ENCODE data around the gene MAP3K1.

The MAP3K1 gene

GRCh38 chr5:56800186-56800585 lies 15.2 kb upstream of the MAP3K1 start:
- no peak overlapping the region for H3K4me3 ChIP-seq (ENCODE audit: low read depth, low read length)
- H3K9me3 ChIP-seq (ENCODE audit: control insufficient read depth, insufficient read depth, low read depth, low read length): no peaks in the 10 kb centered on the region
- POLR2A ChIA-PET: no interaction called here
- no peaks in the 10 kb centered on the region for H3K4me1 ChIP-seq (ENCODE audit: control insufficient read depth, insufficient read depth, low read length)
- CTCF ChIA-PET: no interaction called here
- H3K27ac ChIP-seq (ENCODE audit: extremely low read depth, low read depth, low read length): no peak overlapping the region
- no peaks in the 10 kb centered on the region for H3K36me3 ChIP-seq (ENCODE audit: control insufficient read depth in 2 of 2, insufficient read depth in 1 of 2, low read length in 2 of 2)
- TF ChIP-seq ZNF26 (tag by site-specific recombination; IDR thresholded peaks at IDR 0.05) (no peak), ZNF214 (tag by site-specific recombination; IDR thresholded peaks at IDR 0.05; ENCODE audit: borderline replicate concordance) (no peak), ZFP69B (tag by site-specific recombination; IDR thresholded peaks at IDR 0.05) (no peak), ZNF580 (tag by site-specific recombination; IDR thresholded peaks at IDR 0.05) (no peak), ZNF544 (tag by site-specific recombination; IDR thresholded peaks at IDR 0.05) (no peak), ZSCAN23 (tag by site-specific recombination; IDR thresholded peaks at IDR 0.05) (no peak), ZFP41 (tag by site-specific recombination; IDR thresholded peaks at IDR 0.05; ENCODE audit: borderline replicate concordance) (no peak), ZNF747 (tag by site-specific recombination; IDR thresholded peaks at IDR 0.05) (no peak), PRDM6 (tag by site-specific recombination; IDR thresholded peaks at IDR 0.05) (no peak), ZNF596 (tag by site-specific recombination; IDR thresholded peaks at IDR 0.05) (no peak), FEZF1 (tag by site-specific recombination; IDR thresholded peaks at IDR 0.05) (no peak)

GRCh38 chr5:56801256-56801655 lies 14.1 kb upstream of the MAP3K1 start:
- POLR2A ChIA-PET: no interaction called here
- no peak for TF ChIP-seq ZNF837 (tag by site-specific recombination; IDR thresholded peaks at IDR 0.05)
- TF ChIP-seq BCL11B (tag by site-specific recombination; IDR thresholded peaks at IDR 0.05; ENCODE audit: low read depth): no peak
- TF ChIP-seq ZBTB44 (tag by site-specific recombination; IDR thresholded peaks at IDR 0.05): no peak
- no peak for TF ChIP-seq YY2 (tag by site-specific recombination; IDR thresholded peaks at IDR 0.05)
- no peak for TF ChIP-seq AEBP2 (tag by site-specific recombination; IDR thresholded peaks at IDR 0.05; ENCODE audit: borderline replicate concordance)
- TF ChIP-seq ZNF23 (tag by site-specific recombination; IDR thresholded peaks at IDR 0.05; ENCODE audit: borderline replicate concordance): no peak
- TF ChIP-seq WT1 (tag by site-specific recombination; IDR thresholded peaks at IDR 0.05): no peak
- no peak for TF ChIP-seq ZNF423 (tag by site-specific recombination; IDR thresholded peaks at IDR 0.05)
- no peak for TF ChIP-seq HOXC10 (CRISPR knock-in tag; IDR thresholded peaks at IDR 0.05)
- no peak for TF ChIP-seq ZNF513 (tag by site-specific recombination; IDR thresholded peaks at IDR 0.05)
- no peak for TF ChIP-seq ZNF155 (tag by site-specific recombination; IDR thresholded peaks at IDR 0.05)
- TF ChIP-seq ZBTB49 (tag by site-specific recombination; IDR thresholded peaks at IDR 0.05; ENCODE audit: low read depth): no peak
- TF ChIP-seq ZNF311 (tag by site-specific recombination; IDR thresholded peaks at IDR 0.05; ENCODE audit: borderline replicate concordance): no peak
- no peak for TF ChIP-seq ZNF211 (tag by site-specific recombination; IDR thresholded peaks at IDR 0.05; ENCODE audit: low read depth)
- no peak for TF ChIP-seq KLF9 (tag by site-specific recombination; IDR thresholded peaks at IDR 0.05; ENCODE audit: low read depth)
- no peak for TF ChIP-seq ZNF621 (tag by site-specific recombination; IDR thresholded peaks at IDR 0.05)

More at GRCh38 chr5:56801256-56801655, 14.1 kb upstream of the MAP3K1 start:
- Histone ChIP-seq H3K36me3 (ENCODE audit: control insufficient read depth in 2 of 2, insufficient read depth in 1 of 2, low read length in 2 of 2) (no peaks in the 10 kb centered on the region), H3K27ac (ENCODE audit: extremely low read depth, low read depth, low read length) (no peak overlapping the region), H3K4me3 (ENCODE audit: low read depth, low read length) (no peak overlapping the region), H3K4me1 (ENCODE audit: control insufficient read depth, insufficient read depth, low read length) (no peaks in the 10 kb centered on the region), H3K9me3 (ENCODE audit: control insufficient read depth, insufficient read depth, low read depth, low read length) (no peaks in the 10 kb centered on the region)
- CTCF ChIA-PET: no interaction called here
